GM21526 (cell line): ENCODE data around the gene ATF1.
"Not testable (repeated sequence)": the region's sequence is repeated elsewhere in the genome, so short reads cannot be mapped to it uniquely, and the experiment has no call there.

Experiments used
- ATAC-seq: cut with Tn5 transposase; IDR thresholded peaks from one replicate; pipeline ENCODE4 v1.9.1; 2021; ENCODE audit warnings: moderate library complexity; ENCODE audit not compliant: unreplicated experiment, low FRiP score

Gene ATF1

DNA sequence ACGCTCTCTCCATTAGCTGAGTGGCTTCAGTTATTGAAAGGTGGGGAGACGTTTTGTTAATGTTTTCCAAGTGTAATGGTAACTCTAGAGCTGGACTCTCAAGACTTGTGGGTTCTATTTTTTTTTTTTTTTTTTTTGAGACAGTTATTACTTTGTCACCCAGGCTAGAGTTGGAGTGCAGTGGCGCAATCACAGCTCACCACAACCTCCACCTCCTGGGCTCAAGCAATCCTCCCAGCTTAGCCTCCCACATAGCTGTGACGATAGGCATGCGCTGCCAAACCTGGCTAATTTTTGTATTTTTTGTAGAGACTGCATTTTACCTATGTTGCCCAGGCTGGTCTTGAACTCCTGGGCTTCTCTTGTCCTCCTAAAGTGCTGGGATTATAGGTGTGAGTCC is 26.2 kb downstream of the ATF1 start:
- no peak for ATAC-seq

- ATAC-seq = no peak
Measured at GRCh38 chr12:50799908-50800307, 36.0 kb downstream of the ATF1 start.

DNA sequence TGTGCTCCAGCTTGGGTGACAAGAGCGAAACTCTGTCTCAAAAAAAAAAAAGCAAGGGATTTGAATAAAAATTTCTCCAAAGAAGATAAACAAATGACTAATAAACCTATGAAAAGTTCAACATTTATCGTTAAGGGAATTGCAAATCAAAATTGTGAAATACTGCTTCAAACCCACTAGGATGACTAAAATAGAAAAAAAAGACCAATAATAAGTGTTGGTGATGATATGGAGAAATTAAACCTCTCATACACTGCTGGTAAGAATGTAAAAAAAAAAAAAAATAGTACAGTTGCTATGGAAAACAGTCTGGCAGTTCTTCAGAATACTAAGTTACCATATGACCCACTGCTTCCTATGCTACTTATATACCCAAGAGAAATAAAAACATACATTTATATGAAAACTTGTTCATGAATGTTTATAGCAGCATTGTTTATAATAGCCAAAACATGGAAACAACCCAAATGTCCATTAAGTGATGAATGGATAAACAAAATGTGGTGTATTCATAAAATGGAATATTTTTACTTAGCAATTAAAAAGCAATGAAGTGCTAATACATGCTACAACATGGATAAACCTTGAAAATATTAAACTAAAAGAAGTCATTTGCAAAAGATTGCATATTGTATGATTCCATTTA is 39.5 kb downstream of the ATF1 start:
- no peak for ATAC-seq

DNA sequence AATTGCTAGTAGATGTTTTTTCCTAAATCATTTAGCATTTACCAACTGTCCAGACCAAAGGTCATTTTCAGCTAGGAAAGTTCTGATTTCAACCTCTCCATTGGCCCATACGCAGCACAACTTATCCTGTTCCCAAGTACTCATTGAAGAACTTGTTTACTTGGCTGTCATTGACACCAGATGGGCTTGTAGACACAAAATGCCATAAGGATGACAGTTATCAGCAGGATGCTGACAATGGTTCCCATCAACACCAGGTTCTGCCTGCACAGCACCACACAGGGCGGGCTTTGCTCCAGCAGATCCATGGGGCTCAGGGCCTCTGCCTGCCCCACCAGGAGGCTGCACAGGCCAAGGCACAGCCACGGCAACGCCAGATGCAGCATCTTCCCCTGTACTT is 42.3 kb downstream of the ATF1 start:
- no peak for ATAC-seq

DNA sequence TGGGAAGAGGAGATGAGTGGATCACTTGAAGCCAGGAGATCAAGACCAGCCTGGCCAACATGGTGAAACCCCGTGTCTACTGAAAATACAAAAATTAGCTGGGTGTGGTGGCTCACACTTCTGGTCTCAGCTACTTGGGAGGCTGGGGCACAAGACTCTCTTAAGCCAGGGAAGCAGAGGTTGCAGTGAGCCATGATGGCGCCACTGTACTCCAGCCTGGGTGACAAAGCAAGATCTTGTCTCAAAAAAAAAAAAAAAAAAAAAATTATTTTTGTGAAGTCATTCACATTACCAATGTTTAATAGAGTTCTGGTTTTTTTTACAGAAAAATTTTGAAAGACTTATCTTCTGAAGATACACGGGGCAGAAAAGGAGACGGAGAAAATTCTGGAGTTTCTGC is 45.2 kb downstream of the ATF1 start:
- ATAC-seq = not testable (repeated sequence)

DNA sequence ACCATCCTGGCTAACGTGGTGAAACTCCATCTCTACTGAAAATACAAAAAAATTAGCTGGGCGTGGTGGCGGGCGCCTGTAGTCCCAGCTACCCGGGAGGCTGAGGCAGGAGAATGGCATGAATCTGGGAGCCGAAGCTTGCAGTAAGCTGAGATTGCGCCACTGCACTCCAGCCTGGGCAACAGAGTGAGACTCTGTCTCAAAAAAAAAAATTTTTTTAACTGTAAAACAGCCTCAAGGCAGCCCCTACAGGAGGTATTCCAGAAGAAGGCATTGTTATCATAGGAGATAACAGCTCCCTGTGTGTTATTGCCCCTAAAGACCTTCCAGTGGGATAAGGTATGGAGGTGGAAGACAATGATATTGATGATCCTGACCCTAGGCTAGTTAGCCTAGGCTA is 51.0 kb downstream of the ATF1 start:
- not testable (repeated sequence) for ATAC-seq

DNA sequence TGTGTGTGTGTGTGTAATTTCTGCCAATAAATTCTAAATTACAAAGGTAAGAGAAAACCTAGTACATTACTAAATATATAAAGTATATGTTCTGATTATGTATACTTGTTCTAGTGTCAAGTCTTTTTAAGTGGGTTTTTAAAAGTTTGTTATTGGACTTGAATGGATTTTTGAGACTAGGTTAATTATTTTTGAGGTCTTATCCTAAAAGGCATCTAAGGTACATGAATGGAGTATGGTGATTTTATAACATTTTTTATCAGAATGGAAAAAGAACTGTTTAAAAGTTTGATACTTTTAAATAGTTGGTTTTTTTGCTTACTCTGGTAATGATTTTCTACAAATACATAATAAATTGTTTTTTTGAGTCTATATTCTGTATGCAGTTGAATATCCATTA is 56.3 kb downstream of the ATF1 start:
- ATAC-seq = no peak

DNA sequence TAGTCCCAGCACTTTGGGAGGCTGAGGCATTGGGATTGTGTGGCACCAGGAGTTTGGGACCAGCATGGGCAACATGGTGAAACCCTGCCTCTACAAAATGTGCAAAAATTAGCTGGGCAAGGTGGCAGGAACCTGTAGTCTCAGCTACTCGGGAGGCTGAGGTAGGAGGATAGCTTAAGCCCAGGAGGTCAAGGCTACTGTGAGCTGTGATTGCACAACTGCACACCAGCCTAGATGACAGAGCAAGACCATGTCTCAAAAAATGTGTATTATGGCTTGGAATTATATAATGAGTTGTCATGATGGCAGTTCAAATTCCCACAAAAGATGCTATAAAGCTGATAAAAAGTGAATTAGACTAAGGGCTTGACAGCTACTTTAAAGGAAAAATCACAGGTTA is 58.2 kb downstream of the ATF1 start:
- ATAC-seq = no peak

- ATAC-seq = not testable (repeated sequence)
Measured at GRCh38 chr12:50823724-50824123, 59.8 kb downstream of the ATF1 start.

GRCh38 chr12:50824914-50825313 is 61.0 kb downstream of the ATF1 start:
- no peak for ATAC-seq

GRCh38 chr12:50825372-50825838 is 61.5 kb downstream of the ATF1 start:
- ATAC-seq = no peak

GRCh38 chr12:50828121-50828520 is 64.2 kb downstream of the ATF1 start:
- ATAC-seq = no peak

DNA sequence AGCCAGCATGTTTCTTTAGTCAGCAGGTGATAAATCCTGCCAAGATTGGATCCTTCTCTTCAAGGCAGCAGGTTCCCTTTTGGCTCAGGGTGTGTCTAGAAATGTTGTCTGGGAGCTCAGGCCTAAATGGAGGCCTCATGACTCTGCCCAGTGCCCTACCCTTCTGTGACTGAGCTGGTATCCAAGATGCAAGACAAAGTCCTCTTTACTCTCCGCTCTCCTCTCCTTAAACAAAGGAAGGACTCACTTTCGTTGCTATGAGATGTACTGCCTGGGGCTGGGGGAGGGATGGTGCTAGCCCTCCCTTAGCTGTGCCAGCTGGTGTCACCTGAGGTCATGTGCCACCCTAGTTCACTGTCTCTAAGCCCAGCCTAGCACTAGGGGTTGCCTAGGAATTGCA is 65.0 kb downstream of the ATF1 start:
- ATAC-seq = no peak

DNA sequence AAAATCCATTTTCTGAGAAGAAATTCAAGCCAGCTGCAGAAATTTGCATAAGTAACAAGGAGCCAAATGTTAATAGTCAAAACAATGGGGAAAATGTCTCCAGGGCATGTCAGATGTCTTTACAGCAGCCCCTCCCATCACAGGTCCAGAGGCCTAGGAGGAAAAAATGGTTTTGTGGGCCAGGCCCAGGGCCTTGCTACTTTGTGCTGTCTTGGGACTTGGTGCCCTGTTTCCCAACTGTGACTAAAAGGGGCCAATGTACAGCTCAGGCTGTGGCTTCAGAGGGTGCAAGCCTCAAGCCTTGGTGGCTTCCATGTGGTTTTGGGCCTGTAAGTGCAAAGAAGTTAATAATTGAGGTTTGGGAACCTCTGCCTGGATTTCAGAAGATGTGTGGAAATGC is 69.9 kb downstream of the ATF1 start:
- not testable (repeated sequence) for ATAC-seq

GRCh38 chr12:50839042-50839441 is 75.1 kb downstream of the ATF1 start:
- no peak for ATAC-seq

DNA sequence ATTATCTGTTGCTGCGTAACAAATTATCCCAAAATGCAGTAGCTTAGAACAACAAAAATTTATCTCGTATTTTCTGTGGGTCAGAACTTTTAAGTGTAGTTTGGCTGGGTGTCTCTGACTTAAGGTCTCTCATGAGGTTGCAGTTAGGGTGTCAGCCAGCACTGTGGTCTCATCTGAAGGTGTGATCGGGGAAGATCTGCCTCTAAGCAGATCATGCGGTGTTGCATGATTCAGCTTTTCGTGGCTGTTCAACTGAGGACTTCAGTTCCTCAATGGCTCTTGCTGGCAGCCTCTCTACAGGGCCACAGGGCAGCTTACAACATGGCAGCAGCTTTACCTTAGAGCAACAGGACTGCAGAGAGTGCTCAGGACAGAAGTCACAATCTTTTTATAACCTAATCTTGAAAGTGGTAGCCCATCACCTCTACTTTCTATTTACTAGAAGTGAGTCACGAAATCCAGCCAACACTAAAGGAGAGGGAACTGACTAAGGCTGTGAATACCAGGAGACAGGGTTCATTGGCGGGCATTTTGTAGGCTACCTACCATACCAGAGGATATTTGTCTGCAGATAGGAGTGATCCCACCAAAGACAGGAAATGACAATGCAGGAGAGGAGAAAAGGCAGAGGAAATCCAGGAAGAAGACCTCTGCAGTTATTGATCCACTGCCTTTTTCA is 77.0 kb downstream of the ATF1 start:
- no peak for ATAC-seq

- ATAC-seq = no peak
Measured at GRCh38 chr12:50841716-50842531, 78.0 kb downstream of the ATF1 start.

- no peak for ATAC-seq
Measured at GRCh38 chr12:50842637-50843493, 79.0 kb downstream of the ATF1 start, which contains the start of gene TMPRSS12. Gene TMPRSS12 (plus strand): TSS chr12:50842926. CDS start chr12:50842965, 39 bp downstream.

DNA sequence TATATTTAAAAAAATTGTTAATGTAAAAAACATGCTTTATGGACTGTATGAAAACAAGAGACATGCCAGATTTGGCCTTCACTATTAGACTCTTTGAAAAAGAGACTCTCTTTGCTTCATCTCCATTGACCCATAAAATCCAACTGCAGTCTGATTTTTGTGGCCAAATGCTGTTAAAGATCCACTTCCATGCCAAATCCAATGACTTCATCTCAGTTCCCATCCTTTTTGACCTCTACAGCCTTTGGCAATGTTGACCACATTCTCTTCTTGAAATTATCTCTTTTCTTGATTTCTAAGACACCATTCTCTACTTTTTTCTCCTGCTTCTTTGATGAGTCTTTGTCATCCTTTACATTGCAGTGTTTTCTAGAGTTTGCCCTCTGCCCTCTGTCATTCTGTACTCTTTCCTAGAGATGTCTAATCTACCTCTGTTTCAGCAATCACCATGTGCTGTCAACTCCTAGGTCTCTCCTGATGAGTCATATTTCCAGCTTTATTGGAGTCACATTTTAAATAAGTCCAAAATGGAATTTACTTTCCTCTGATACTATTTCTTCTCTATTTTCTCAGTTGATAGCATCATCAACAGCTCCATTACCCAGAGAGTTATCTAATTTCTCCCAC is 81.2 kb downstream of the ATF1 start:
- no peak for ATAC-seq

- ATAC-seq = no peak
Measured at GRCh38 chr12:50848963-50849362, 85.1 kb downstream of the ATF1 start.
